Astrocyte (in vitro differentiated cells and primary cell): ENCODE results near the gene WDR47. TPM values are rescaled to one million over a fixed set of nuclear protein-coding genes. Genes with fewer than 3 reads are reported as not detected.
"Not testable (repeated sequence)": the region's sequence is repeated elsewhere in the genome, so short reads cannot be mapped to it uniquely, and the experiment has no call there.

Experiments used
- DNase-seq: peaks from one replicate; pipeline ENCODE4 v3.0.0-alpha.2; 2010; ENCODE audit warnings: low read depth
- FAIRE-seq: peaks from 2 replicates; lab custom pipeline; 2011; peaks lifted over from hg19 to GRCh38; lab: Jason Lieb, UNC
- H2AFZ ChIP-seq: 2 replicates; pipeline ENCODE4 v1.6.0; 2012; ENCODE audit warnings: low read depth, low read length, inconsistent platforms
- H3K27ac ChIP-seq: 2 replicates; pipeline ENCODE4 v1.5.1; 2011; ENCODE audit warnings: low read depth, low read length, inconsistent platforms
- H3K27me3 ChIP-seq: 2 replicates; pipeline ENCODE4 v1.6.0; 2011; ENCODE audit warnings: low read length, inconsistent platforms; ENCODE audit not compliant: insufficient read depth
- H3K36me3 ChIP-seq: 2 replicates; pipeline ENCODE4 v1.5.1; 2011; ENCODE audit warnings: low read length, inconsistent platforms; ENCODE audit not compliant: insufficient read depth
- H3K4me1 ChIP-seq: 2 replicates; pipeline ENCODE4 v1.5.1; 2011; ENCODE audit warnings: low read length, inconsistent platforms; ENCODE audit not compliant: insufficient read depth
- H3K4me2 ChIP-seq: 2 replicates; pipeline ENCODE4 v1.6.0; 2012; ENCODE audit warnings: low read length, inconsistent platforms
- H3K4me3 ChIP-seq: 2 replicates; pipeline ENCODE4 v1.5.1; 2011; ENCODE audit warnings: low read depth, mild to moderate bottlenecking, low read length, inconsistent platforms; ENCODE audit not compliant: insufficient read depth
- H3K79me2 ChIP-seq: 2 replicates; pipeline ENCODE4 v1.6.0; 2012; ENCODE audit warnings: mild to moderate bottlenecking, low read length, inconsistent platforms; ENCODE audit not compliant: insufficient read depth
- H3K9ac ChIP-seq: 2 replicates; pipeline ENCODE4 v1.6.0; 2012; ENCODE audit warnings: mild to moderate bottlenecking, low read length, inconsistent platforms
- H3K9me3 ChIP-seq: 2 replicates; pipeline ENCODE4 v1.5.1; 2012; ENCODE audit warnings: low read depth, mild to moderate bottlenecking, low read length, inconsistent platforms; ENCODE audit not compliant: insufficient read depth
- H4K20me1 ChIP-seq: 2 replicates; pipeline ENCODE4 v1.6.0; 2012; ENCODE audit warnings: low read length, inconsistent platforms; ENCODE audit not compliant: insufficient read depth
- H3K27ac Mint-ChIP-seq: one replicate; pipeline ENCODE4 v1.8.0; 2021; ENCODE audit warnings: mild to moderate bottlenecking, mixed read lengths; ENCODE audit not compliant: unreplicated experiment
- H3K27me3 Mint-ChIP-seq: one replicate; pipeline ENCODE4 v1.8.0; 2021; ENCODE audit warnings: low read depth, mixed read lengths; ENCODE audit not compliant: unreplicated experiment
- H3K36me3 Mint-ChIP-seq: one replicate; pipeline ENCODE4 v1.8.0; 2021; ENCODE audit warnings: low read depth, mixed read lengths; ENCODE audit not compliant: unreplicated experiment
- H3K4me1 Mint-ChIP-seq: one replicate; pipeline ENCODE4 v1.8.0; 2021; ENCODE audit warnings: low read depth, mixed read lengths; ENCODE audit not compliant: unreplicated experiment
- H3K4me3 Mint-ChIP-seq: one replicate; pipeline ENCODE4 v1.8.0; 2021; ENCODE audit warnings: mild to moderate bottlenecking, moderate library complexity, mixed read lengths; ENCODE audit not compliant: unreplicated experiment
- H3K9me3 Mint-ChIP-seq: one replicate; pipeline ENCODE4 v1.8.0; 2021; ENCODE audit warnings: mild to moderate bottlenecking, mixed read lengths; ENCODE audit not compliant: unreplicated experiment
- CTCF ChIP-seq: IDR thresholded peaks from 2 replicates; pipeline ENCODE4 v1.5.1; 2011; ENCODE audit warnings: low read depth, mild to moderate bottlenecking, inconsistent platforms, low read length, moderate library complexity; ENCODE audit not compliant: insufficient read depth
- EZH2 ChIP-seq: IDR thresholded peaks from 2 replicates; pipeline ENCODE4 v1.6.1; 2012; ENCODE audit warnings: mild to moderate bottlenecking, low read length, inconsistent platforms; ENCODE audit not compliant: insufficient read depth
- total RNA-seq: library from RNA; stranded (reverse); gene quantifications from 2 replicates; pipeline ENCODE4 v1.2.1, GENCODE V29; 2021

Gene WDR47
- total RNA-seq, 1 donor from 2014 or later, result 34.2 TPM

GRCh38 chr1:109059026-109059425 is 17.1 kb upstream of the WDR47 start:
- Histone ChIP-seq H3K4me3 (no peak overlapping the region), H3K36me3 (peaks cover 4% of the 10 kb centered on the region), H2AFZ (no peak overlapping the region), H3K4me2 (no peak overlapping the region), H4K20me1 (peaks cover 7% of the 10 kb centered on the region), H3K27me3 (no peaks in the 10 kb centered on the region), H3K9me3 (no peaks in the 10 kb centered on the region), H3K4me1 (no peaks in the 10 kb centered on the region), H3K27ac (no peak overlapping the region), H3K79me2 (peaks cover under 1% of the 10 kb centered on the region), H3K9ac (no peak overlapping the region)
- peaks cover 2% of the 10 kb centered on the region for H3K36me3 Mint-ChIP-seq
- H3K4me1 Mint-ChIP-seq, result no peaks in the 10 kb centered on the region
- no peak for FAIRE-seq
- H3K9me3 Mint-ChIP-seq, result no peaks in the 10 kb centered on the region
- no peak for DNase-seq
- no peak overlapping the region for H3K27ac Mint-ChIP-seq
- H3K4me3 Mint-ChIP-seq, result no peak overlapping the region
- no peaks in the 10 kb centered on the region for H3K27me3 Mint-ChIP-seq
- TF ChIP-seq EZH2 (no peak), CTCF (no peak)

DNA sequence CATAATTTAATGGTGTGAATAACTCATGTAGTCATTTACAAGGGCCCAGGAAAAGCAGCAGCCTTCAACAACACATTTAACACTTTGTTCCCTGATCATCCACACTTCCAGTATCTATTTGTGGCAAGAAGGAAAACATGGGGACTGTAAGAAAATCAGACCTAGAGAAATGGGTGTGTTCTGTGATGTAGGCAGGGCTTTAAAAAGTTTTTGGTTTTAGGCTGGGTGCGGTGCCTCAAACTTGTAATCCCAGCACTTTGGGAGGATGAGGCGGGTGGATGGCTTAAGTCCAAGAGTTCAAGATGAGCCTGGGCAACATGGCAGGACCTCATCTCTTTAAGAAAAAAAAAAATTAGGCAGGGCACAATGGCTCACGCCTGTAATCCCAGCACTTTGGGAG is 14.2 kb upstream of the WDR47 start:
- Mint-ChIP-seq H3K4me3 (no peak overlapping the region), H3K27me3 (no peaks in the 10 kb centered on the region), H3K4me1 (no peaks in the 10 kb centered on the region), H3K9me3 (no peaks in the 10 kb centered on the region), H3K36me3 (peaks cover 5% of the 10 kb centered on the region), H3K27ac (no peak overlapping the region)
- Histone ChIP-seq H3K4me2 (no peak overlapping the region), H4K20me1 (no peaks in the 10 kb centered on the region), H3K79me2 (no peaks in the 10 kb centered on the region), H3K36me3 (no peaks in the 10 kb centered on the region), H3K9ac (no peak overlapping the region), H3K27ac (no peak overlapping the region), H3K27me3 (no peaks in the 10 kb centered on the region), H2AFZ (no peak overlapping the region), H3K9me3 (no peaks in the 10 kb centered on the region), H3K4me3 (no peak overlapping the region), H3K4me1 (no peaks in the 10 kb centered on the region)
- DNase-seq, result no peak
- no peak for FAIRE-seq
- no peak for TF ChIP-seq EZH2
- TF ChIP-seq CTCF, result no peak

- H3K27ac ChIP-seq, H3K4me3 Mint-ChIP-seq, H3K27ac Mint-ChIP-seq, H3K79me2 ChIP-seq, H4K20me1 ChIP-seq, H3K27me3 ChIP-seq, H3K4me3 ChIP-seq, H3K4me2 ChIP-seq, H3K9me3 Mint-ChIP-seq, H3K4me1 ChIP-seq, H3K36me3 Mint-ChIP-seq, H3K9me3 ChIP-seq, H3K9ac ChIP-seq, H3K36me3 ChIP-seq, FAIRE-seq, H3K4me1 Mint-ChIP-seq, H3K27me3 Mint-ChIP-seq, H2AFZ ChIP-seq, DNase-seq: not testable (repeated sequence)
Measured at GRCh38 chr1:109052145-109052544, 10.2 kb upstream of the WDR47 start.
